ENCODE measurements around the gene HDAC7.
A peak's percentile ranks its signal among the peaks of the same experiment; 100 is the strongest.
"Not testable (repeated sequence)": the region's sequence is repeated elsewhere in the genome, so short reads cannot be mapped to it uniquely, and the experiment has no call there.

HDAC7 gene

DNA sequence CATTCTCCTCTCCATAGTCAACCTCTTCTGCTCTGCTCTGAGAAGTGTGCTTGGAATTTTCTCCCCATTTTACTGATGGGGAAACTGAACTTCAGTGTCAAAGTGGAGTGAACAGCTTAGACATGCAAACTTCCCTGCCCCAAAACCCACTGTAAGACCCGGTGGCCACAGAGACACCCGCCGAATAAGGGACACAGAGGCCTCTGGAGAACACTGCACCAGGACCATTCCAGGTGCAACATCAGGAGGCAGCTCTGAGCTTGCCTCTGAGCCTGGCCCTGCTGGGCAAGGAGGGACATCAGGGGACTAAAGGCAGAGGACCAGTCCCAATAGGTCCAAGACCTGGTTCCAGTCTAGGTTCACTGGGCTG, 1.7 kb downstream of the HDAC7 start:
- H3K4me3 ChIP-seq (ENCODE audit: low read length), result peak overlapping the region; percentile 90
- TF ChIP-seq, protein P1, sequence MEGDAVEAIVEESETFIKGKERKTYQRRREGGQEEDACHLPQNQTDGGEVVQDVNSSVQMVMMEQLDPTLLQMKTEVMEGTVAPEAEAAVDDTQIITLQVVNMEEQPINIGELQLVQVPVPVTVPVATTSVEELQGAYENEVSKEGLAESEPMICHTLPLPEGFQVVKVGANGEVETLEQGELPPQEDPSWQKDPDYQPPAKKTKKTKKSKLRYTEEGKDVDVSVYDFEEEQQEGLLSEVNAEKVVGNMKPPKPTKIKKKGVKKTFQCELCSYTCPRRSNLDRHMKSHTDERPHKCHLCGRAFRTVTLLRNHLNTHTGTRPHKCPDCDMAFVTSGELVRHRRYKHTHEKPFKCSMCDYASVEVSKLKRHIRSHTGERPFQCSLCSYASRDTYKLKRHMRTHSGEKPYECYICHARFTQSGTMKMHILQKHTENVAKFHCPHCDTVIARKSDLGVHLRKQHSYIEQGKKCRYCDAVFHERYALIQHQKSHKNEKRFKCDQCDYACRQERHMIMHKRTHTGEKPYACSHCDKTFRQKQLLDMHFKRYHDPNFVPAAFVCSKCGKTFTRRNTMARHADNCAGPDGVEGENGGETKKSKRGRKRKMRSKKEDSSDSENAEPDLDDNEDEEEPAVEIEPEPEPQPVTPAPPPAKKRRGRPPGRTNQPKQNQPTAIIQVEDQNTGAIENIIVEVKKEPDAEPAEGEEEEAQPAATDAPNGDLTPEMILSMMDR (conservative IDR thresholded peaks at IDR 0.05; ENCODE audit: low read length), result no peak; the same call in 1 of the 2 replicates
- no peak for DNase-seq (ENCODE audit: low read depth)

DNA sequence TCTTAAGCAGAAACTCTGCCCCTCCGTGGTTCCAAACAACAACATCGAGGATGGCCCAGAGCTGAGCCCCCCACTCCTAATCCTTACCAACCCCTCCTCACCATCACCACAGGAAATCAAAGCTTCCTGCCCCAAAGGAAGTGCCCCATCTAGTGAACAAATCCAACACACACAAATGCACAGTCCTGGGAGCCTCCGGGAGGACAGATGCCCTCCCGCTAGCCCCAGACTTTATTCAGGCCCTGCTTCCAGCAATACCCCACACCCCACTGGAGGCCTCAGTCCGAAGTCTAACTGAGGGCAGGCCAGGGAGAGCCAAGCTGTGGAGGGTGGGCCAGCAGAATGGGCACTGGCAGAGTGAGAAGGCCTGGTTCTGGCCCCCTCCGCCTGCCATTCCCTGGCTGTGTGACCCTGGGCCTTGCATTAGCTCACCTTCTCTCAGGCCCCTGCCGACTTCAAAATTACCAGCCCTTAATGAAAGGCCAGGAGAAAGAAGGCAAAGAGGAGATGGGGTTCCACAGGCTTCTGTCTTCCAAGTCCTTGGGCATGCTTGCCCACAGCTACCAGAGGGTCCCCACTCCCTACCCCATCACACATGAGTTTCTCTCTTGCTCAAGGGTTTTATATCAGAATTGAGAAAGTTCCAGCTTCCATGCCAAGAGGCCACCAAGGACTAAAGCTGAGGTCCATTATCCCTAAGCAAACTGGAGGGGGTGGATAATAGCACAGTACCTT, 2.3 kb downstream of the HDAC7 start:
- DNase-seq (ENCODE audit: low read depth), result no peak
- H3K4me3 ChIP-seq (ENCODE audit: low read length), result peak overlapping the region; percentile 90
- TF ChIP-seq, protein P1 (conservative IDR thresholded peaks at IDR 0.05; ENCODE audit: low read length), result peak; percentile 58

DNA sequence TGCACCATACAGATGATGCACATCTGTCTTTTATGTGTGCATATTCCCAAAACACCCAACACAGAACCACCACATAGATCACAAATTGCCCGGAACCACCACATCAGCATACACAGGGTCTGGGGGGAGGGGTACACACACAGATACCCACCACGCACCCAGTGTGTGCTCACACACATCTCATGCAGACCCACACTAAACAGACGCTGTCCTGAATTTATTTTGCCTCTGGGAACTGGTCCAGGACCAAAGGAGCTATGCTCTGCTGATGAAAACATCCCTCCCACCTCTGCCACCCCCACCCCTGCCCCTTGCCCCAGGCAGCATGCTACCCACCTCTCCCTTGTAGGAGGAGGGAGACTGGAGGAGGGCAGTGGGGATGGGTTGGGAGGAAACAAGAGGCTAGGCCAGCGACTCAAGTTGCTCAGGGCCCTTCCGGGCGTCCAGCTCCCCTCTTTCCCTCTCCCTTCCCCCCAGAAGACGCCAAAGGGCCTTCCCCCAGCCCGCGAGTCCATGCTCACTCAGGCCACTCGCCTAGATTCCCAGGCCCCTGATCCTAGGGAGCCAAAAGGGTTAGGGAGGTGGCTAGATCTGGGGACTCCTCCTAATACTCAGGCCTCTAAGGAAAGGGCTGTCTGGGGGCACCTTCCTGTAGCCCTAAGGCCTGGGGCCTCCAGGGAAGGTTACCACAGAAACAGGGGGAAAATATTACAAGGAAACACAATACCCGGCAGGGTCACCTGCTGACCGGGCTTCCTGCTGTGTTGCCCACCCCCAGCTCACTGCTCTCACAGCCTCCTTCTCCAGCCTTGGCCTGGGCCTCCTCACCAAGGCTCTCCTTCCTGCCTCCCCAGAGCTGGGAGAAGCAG, 3.1 kb downstream of the HDAC7 start:
- H3K4me3 ChIP-seq (ENCODE audit: low read length), result peak overlapping the region; percentile 90
- TF ChIP-seq, protein P1 (conservative IDR thresholded peaks at IDR 0.05; ENCODE audit: low read length), result no peak
- DNase-seq (ENCODE audit: low read depth), result no peak

DNA sequence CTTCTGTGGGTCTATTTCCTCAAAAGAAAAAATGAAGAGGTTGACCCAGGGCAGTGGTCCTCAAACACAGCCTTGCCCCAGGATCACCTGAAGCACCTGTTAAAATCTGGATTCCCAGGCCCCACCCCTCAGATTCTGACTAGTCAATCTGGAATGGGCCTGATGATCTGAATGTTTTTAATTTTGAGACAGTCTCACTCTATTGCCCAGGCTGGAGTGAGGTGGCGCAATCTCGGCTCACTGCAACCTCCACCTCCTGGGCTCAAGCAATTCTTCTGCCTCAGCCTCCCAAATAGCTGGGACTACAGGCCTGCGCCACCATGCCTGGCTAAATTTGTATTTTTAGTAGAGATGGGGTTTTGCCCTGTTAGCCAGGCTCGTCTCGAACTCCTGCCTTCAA, 4.3 kb downstream of the HDAC7 start:
- not testable (repeated sequence) for H3K4me3 ChIP-seq (ENCODE audit: low read length); DNase-seq (ENCODE audit: low read depth)

DNA sequence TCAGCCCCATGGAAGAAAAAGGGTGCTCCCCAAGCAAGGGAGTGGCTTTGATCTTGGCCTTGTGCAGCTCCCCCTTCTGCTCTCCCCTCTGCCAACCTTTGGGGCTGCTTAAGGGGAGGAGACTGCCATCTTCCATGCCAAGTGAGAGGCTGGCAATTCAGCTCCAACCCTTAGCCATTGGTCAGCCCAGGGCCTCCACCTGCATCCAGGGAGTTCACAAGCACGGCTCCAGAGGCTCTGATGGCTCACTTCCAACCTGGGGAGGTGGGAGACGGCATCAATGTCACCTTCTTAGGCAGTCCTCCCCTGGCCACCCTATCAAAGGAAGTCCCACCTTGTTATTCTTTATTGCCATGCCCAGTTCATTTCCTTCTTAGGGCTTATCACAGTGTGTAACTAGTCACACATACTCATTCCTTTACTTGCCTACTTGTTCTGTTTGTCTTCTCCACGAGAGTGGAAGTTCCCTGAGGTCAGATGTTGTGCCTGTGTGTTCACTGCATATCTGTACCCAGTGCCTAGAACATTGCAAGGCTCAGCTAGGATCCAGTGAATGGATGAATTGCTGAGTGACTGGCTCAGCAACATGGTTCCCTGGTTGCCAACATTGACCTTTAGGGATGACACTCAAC, 5.0 kb downstream of the HDAC7 start:
- DNase-seq (ENCODE audit: low read depth), result no peak
- TF ChIP-seq, protein P1 (conservative IDR thresholded peaks at IDR 0.05; ENCODE audit: low read length), result no peak
- no peak overlapping the region for H3K4me3 ChIP-seq (ENCODE audit: low read length)

DNA sequence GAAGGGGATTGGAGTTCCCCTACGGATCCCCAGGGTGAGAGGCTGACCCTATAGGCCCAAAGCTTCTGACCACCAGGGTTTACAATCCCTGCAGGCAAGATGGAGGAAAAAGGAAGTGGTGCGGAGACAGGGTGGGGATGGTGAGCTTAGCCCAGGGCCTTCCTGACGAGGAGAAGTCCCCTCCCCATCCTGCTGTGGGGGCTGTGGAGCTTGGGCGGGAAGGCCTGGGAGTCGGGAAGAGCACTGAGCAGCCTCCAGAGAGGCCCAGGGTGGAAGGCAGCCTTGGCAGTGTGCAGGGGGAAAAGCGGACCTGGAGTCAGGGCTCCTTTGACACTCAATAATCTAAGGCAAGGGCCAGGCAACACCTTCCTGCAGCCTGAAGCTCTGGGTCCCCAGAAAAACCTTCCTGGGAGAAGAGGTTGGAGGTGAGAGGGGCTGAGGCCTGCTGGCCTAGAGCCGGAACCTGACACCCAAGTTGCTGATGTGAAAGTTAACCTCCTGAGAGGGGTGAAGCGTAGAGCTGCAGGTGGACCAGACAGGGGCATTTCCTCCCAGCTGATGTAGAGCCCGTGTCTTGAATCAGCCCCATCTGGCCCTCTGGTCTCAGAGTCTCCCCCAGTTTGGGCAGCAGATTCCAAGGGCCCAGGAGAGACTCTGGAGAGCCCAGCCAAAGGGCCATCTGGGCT, 6.0 kb downstream of the HDAC7 start:
- no peak for DNase-seq (ENCODE audit: low read depth)
- TF ChIP-seq, protein P1 (conservative IDR thresholded peaks at IDR 0.05; ENCODE audit: low read length), result no peak
- peak overlapping the region; percentile 54 for H3K4me3 ChIP-seq (ENCODE audit: low read length)
